Natural killer cell (primary cell): ENCODE results near the gene FOXE3. TPM values are rescaled to one million over a fixed set of nuclear protein-coding genes. Genes with fewer than 3 reads are reported as not detected.

Source experiments
- ATAC-seq, 3 donors: fragments of 150-1000 bp in 2 of 3; fragments of 200-7000 bp in 1 of 3; cut with Tn5 transposase; 1 replicate in 1 of 3; 2 replicates in 2 of 3; pipeline ENCODE4 v1.10.0; 2021; ENCODE audit warnings: mild to moderate bottlenecking in 2 of 3, moderate library complexity in 2 of 3
- DNase-seq, 2 donors: peaks; one replicate each; pipeline versions ENCODE4 v3.0.0 to v3.0.0-alpha.2; 2013 to 2021; ENCODE audit warnings: mixed read lengths in 1 of 2
- H3K27ac ChIP-seq: one replicate; pipeline ENCODE4 v1.5.1; 2013; ENCODE audit warnings: mild to moderate bottlenecking, low read length
- H3K27me3 ChIP-seq: one replicate; pipeline ENCODE4 v1.6.1; 2013; ENCODE audit warnings: low read length; ENCODE audit not compliant: control insufficient read depth, insufficient read depth
- H3K36me3 ChIP-seq: one replicate; pipeline ENCODE4 v1.6.1; 2013; ENCODE audit warnings: low read length; ENCODE audit not compliant: control insufficient read depth, insufficient read depth
- H3K4me1 ChIP-seq: one replicate; pipeline ENCODE4 v1.6.1; 2013; ENCODE audit warnings: low read length; ENCODE audit not compliant: control insufficient read depth, insufficient read depth
- H3K4me3 ChIP-seq: one replicate; pipeline ENCODE4 v1.5.1; 2013; ENCODE audit warnings: low read length
- H3K9me3 ChIP-seq: one replicate; pipeline ENCODE4 v1.6.1; 2013; ENCODE audit warnings: low read length; ENCODE audit not compliant: control insufficient read depth, insufficient read depth
- H3K27ac Mint-ChIP-seq, 2 donors: one replicate each; pipeline ENCODE4 v1.8.0; 2022; ENCODE audit warnings: mild to moderate bottlenecking in 2 of 2, mixed read lengths in 2 of 2, moderate library complexity in 1 of 2
- H3K27me3 Mint-ChIP-seq, 2 donors: one replicate each; pipeline ENCODE4 v1.8.0; 2022; ENCODE audit warnings: low read depth in 2 of 2, mixed read lengths in 2 of 2
- H3K36me3 Mint-ChIP-seq: one replicate; pipeline ENCODE4 v1.8.0; 2022; ENCODE audit warnings: mixed read lengths
- H3K4me1 Mint-ChIP-seq, 2 donors: one replicate each; pipeline ENCODE4 v1.8.0; 2022; ENCODE audit warnings: mixed read lengths in 2 of 2
- H3K4me3 Mint-ChIP-seq: one replicate; pipeline ENCODE4 v1.8.0; 2022; ENCODE audit warnings: mild to moderate bottlenecking, moderate library complexity, mixed read lengths
- H3K9me3 Mint-ChIP-seq, 2 donors: one replicate each; pipeline ENCODE4 v1.8.0; 2022; ENCODE audit warnings: mixed read lengths in 2 of 2
- WGBS: methylation state at CpG from one replicate; pipeline ENCODE4 v1.1.7; 2013; ENCODE audit warnings: missing lambda C conversion rate; ENCODE audit not compliant: insufficient coverage; 5-methylcytosine and 5-hydroxymethylcytosine counted together
- intact Hi-C: fragments of 100-400 bp; cut with micrococcal nuclease; formaldehyde crosslinking; loops from one replicate; pipeline ENCODE4 v1.14.2; 2022
- total RNA-seq, 4 donors: library from RNA; stranded (reverse); fragments of 120-200 nt in 1 of 4; gene quantifications; one replicate each; pipeline versions ENCODE4 v1.2.3 to v1.2.4, GENCODE V29; 2013 to 2022
- TF ChIP-seq, protein P1 (sequence below): fragments of 200-600 bp; IDR thresholded peaks from one replicate; pipeline ENCODE4 v1.8.0; 2022; ENCODE audit warnings: antibody characterized with exemption

The FOXE3 gene
- total RNA-seq, 3 donors from 2014 or later (not counting 1 experiment from before 2014, with no cell fraction given), result not detected

DNA sequence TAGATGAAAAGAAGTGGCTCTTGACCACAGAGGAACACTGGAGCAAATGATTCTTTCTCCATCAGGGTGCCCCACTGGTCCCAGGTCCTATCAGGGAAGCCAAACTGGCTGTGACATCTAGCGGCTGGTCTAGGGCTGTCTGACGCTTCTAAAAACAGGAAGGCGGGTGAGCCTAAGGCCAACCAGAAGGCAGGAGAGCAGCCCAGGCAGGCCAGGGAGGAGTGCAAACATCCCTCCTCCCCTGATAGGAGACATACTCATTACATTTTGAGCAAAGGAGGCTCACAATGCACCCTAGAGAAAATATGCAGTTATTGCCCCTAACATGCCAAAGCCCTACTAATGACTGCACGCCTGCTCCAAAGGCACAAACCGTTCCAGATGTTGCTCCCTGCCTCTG lies 10.4 kb upstream of the FOXE3 start:
- WGBS, result 82% methylated on average over 5 of the region's 5 CpGs
- H3K4me3 Mint-ChIP-seq, result no peak overlapping the region
- H3K27me3 Mint-ChIP-seq, result peaks cover 0 to 12% of the 10 kb centered on the region in 2 donors

DNA sequence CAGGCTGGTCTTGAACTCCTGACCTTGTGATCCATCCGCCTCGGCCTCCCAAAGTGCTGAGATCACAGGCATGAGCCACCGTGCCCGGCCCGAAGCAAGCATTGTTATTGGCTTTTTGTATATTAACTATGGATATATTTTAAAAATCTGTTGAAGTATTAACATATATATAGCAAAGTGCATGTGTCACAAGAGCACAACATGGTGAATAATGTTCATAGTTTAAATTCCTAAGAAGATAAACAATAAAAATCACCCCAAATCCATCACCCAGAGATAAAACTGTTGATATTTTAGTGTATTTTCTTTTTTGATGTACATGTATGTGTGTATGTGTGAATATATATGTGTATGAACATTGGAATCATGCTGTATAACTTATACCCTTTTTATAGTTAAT lies 9.1 kb upstream of the FOXE3 start:
- Mint-ChIP-seq H3K27me3 (peaks cover 0 to 8% of the 10 kb centered on the region in 2 donors), H3K4me3 (no peak overlapping the region), H3K4me1 (no peaks in the 10 kb centered on the region), H3K9me3 (no peaks in the 10 kb centered on the region), H3K36me3 (no peaks in the 10 kb centered on the region), H3K27ac (no peak overlapping the region)
- TF ChIP-seq, protein P1, sequence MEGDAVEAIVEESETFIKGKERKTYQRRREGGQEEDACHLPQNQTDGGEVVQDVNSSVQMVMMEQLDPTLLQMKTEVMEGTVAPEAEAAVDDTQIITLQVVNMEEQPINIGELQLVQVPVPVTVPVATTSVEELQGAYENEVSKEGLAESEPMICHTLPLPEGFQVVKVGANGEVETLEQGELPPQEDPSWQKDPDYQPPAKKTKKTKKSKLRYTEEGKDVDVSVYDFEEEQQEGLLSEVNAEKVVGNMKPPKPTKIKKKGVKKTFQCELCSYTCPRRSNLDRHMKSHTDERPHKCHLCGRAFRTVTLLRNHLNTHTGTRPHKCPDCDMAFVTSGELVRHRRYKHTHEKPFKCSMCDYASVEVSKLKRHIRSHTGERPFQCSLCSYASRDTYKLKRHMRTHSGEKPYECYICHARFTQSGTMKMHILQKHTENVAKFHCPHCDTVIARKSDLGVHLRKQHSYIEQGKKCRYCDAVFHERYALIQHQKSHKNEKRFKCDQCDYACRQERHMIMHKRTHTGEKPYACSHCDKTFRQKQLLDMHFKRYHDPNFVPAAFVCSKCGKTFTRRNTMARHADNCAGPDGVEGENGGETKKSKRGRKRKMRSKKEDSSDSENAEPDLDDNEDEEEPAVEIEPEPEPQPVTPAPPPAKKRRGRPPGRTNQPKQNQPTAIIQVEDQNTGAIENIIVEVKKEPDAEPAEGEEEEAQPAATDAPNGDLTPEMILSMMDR, result no peak
- Histone ChIP-seq H3K4me1 (no peaks in the 10 kb centered on the region), H3K36me3 (no peaks in the 10 kb centered on the region), H3K27ac (no peak overlapping the region), H3K9me3 (no peaks in the 10 kb centered on the region), H3K4me3 (no peak overlapping the region), H3K27me3 (no peaks in the 10 kb centered on the region)
- intact Hi-C loops, result no loop called here
- no peak for ATAC-seq
- DNase-seq, result no peak
- 100% methylated on average over 5 of the region's 5 CpGs for WGBS

More for the DNA sequence above, 10.4 kb upstream of the FOXE3 start:
- no peaks in the 10 kb centered on the region for H3K9me3 ChIP-seq
- H3K4me1 ChIP-seq, result no peaks in the 10 kb centered on the region
- no peak overlapping the region for H3K4me3 ChIP-seq
- DNase-seq (no peak), ATAC-seq (no peak)
- H3K9me3 Mint-ChIP-seq, result no peaks in the 10 kb centered on the region
- H3K27me3 ChIP-seq, result no peaks in the 10 kb centered on the region
- no peaks in the 10 kb centered on the region for H3K36me3 Mint-ChIP-seq
- no peaks in the 10 kb centered on the region for H3K36me3 ChIP-seq
- no peak overlapping the region for H3K27ac ChIP-seq
- intact Hi-C loops, result no loop called here
- no peaks in the 10 kb centered on the region for H3K4me1 Mint-ChIP-seq
- TF ChIP-seq, protein P1, result no peak
- no peak overlapping the region for H3K27ac Mint-ChIP-seq

DNA sequence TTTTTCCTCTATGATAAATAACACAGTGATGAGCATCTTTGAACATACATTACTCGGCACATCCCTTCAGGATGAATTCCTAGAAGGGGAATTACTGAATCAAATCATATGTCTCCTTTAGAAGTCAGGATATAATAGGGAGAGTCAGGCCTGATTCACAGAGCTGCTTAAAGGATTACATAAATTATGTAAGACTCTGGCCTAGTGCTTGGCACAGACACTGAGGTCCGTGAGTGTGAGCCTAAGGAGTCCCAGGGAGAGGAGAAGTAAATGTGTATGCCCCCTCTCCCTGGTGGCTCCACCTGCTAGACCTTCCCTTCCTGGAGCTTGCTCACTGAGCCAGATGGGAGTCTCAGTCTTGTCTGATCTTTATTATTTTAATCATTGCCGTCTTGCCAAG lies 8.6 kb upstream of the FOXE3 start:
- Histone ChIP-seq H3K9me3 (no peaks in the 10 kb centered on the region), H3K36me3 (no peaks in the 10 kb centered on the region), H3K27me3 (no peaks in the 10 kb centered on the region), H3K4me1 (no peaks in the 10 kb centered on the region), H3K27ac (no peak overlapping the region), H3K4me3 (no peak overlapping the region)
- H3K4me1 Mint-ChIP-seq, result no peaks in the 10 kb centered on the region
- peaks cover 0 to 8% of the 10 kb centered on the region in 2 donors for H3K27me3 Mint-ChIP-seq
- ATAC-seq, result no peak
- H3K27ac Mint-ChIP-seq, result no peak overlapping the region
- intact Hi-C loops, result no loop called here
- WGBS, result 78% methylated on average over 2 of the region's 3 CpGs
- H3K36me3 Mint-ChIP-seq, result no peaks in the 10 kb centered on the region
- H3K9me3 Mint-ChIP-seq, result no peaks in the 10 kb centered on the region
- no peak overlapping the region for H3K4me3 Mint-ChIP-seq
- no peak for DNase-seq
- TF ChIP-seq, protein P1, result no peak

DNA sequence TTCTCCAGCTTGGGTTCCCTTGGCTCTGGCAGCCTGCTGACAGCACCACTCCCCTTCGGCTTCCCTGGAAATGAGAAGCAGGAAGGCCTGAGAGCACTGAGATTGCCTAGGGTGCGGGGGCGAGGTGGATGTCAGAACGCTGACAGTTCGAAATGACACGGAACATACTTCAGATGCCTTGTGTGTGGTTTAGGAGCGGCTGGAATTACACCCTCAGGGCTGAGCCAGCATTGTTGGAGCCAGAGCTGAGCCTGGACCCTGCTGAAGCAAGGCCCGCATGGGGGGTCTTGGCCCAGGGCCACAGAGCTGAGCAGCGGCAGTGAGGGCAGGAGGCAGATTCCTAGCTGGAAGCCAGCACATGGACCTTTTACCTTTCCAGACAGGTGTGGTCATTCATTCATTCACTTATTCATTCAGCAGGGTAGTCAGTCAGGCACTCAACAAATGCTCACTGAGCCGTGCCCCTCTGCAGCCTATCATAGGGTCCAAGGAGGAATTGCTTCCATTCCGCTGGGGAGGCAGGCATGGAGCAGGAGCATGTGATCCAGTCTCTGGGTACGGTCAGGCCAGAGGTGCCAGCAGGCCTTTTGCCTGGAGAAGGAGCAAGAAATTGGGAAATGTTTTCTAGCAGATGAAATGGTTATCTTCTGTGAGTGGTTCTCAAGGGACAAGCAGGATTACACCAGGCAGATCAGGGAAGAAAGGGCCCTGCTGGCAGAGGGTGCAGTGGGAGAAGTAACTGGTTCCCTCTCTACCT lies 6.6 kb upstream of the FOXE3 start:
- H3K9me3 Mint-ChIP-seq, result no peaks in the 10 kb centered on the region
- peaks cover 8 to 13% of the 10 kb centered on the region in 2 donors for H3K27me3 Mint-ChIP-seq
- H3K36me3 Mint-ChIP-seq, result no peaks in the 10 kb centered on the region
- H3K4me1 ChIP-seq, result no peaks in the 10 kb centered on the region
- no peak overlapping the region for H3K4me3 Mint-ChIP-seq
- peaks cover 4% of the 10 kb centered on the region for H3K27me3 ChIP-seq
- H3K27ac ChIP-seq, result no peak overlapping the region
- H3K4me3 ChIP-seq, result no peak overlapping the region
- no peak overlapping the region for H3K27ac Mint-ChIP-seq
- no peak for DNase-seq
- H3K4me1 Mint-ChIP-seq, result no peaks in the 10 kb centered on the region
- no peaks in the 10 kb centered on the region for H3K36me3 ChIP-seq
- H3K9me3 ChIP-seq, result no peaks in the 10 kb centered on the region
- TF ChIP-seq, protein P1, result no peak
- intact Hi-C loops, result no loop called here
- 91% methylated on average over 12 of the region's 12 CpGs for WGBS
- no peak for ATAC-seq
